HEK293 (cell line): ENCODE results near the gene CDH22.

Experiments
- CTCF ChIA-PET: fragments of 350-600 bp; formaldehyde crosslinking; extraction: SDS; loops from one replicate; lab custom pipeline; 2021; ENCODE audit warnings: antibody characterized with exemption; lab: Yijun Ruan, JAX
- POLR2A ChIA-PET: fragments of 300-600 bp; formaldehyde crosslinking; extraction: SDS; loops from one replicate; lab custom pipeline; 2020; ENCODE audit warnings: antibody characterized with exemption, inconsistent platforms; lab: Yijun Ruan, JAX
- H3K27ac ChIP-seq: fragments of 200-500 bp; sonication (Bioruptor generic); 2 replicates; pipeline ENCODE4 v1.5.1; 2014; ENCODE audit warnings: low read depth, low read length, control low read depth, inconsistent platforms; ENCODE audit errors: extremely low read depth
- H3K36me3 ChIP-seq, 2 experiments: fragments of 200-500 bp in 1 of 2; sonication (Bioruptor generic) in 1 of 2; 1 replicate in 1 of 2; 2 replicates in 1 of 2; pipeline ENCODE4 v1.5.1; 2014 to 2017; ENCODE audit warnings: inconsistent platforms in 2 of 2, low read length in 2 of 2; ENCODE audit not compliant: control insufficient read depth in 2 of 2, insufficient read depth in 1 of 2
- H3K4me1 ChIP-seq: fragments of 200-500 bp; sonication (Bioruptor generic); 2 replicates; pipeline ENCODE4 v1.5.1; 2014; ENCODE audit warnings: mild to moderate bottlenecking, low read length, inconsistent platforms; ENCODE audit not compliant: control insufficient read depth, insufficient read depth
- H3K4me3 ChIP-seq: 2 replicates; pipeline ENCODE4 v1.5.1; 2011; ENCODE audit warnings: low read depth, mild to moderate bottlenecking, control low read depth, low read length, moderate library complexity
- H3K9me3 ChIP-seq: fragments of 200-500 bp; sonication (Bioruptor generic); 2 replicates; pipeline ENCODE4 v1.5.1; 2014; ENCODE audit warnings: low read depth, low read length, inconsistent platforms; ENCODE audit not compliant: control insufficient read depth, insufficient read depth
- EGR2 ChIP-seq: fragments of 450-650 bp; formaldehyde crosslinking; IDR thresholded peaks from 2 replicates; pipeline ENCODE4 v1.5.1; 2016; ENCODE audit warnings: low read depth, missing biosample characterization, missing genetic modification characterization
- KLF7 ChIP-seq: fragments of 450-650 bp; formaldehyde crosslinking; IDR thresholded peaks from 2 replicates; pipeline ENCODE4 v1.5.1; 2016; ENCODE audit warnings: missing biosample characterization, missing genetic modification characterization, borderline replicate concordance
- SCRT2 ChIP-seq: fragments of 450-650 bp; formaldehyde crosslinking; IDR thresholded peaks from 2 replicates; pipeline ENCODE4 v1.5.1; 2016; ENCODE audit warnings: missing biosample characterization, missing genetic modification characterization
- SP2 ChIP-seq: fragments of 450-650 bp; formaldehyde crosslinking; IDR thresholded peaks from 2 replicates; pipeline ENCODE4 v1.5.1; 2016; ENCODE audit warnings: missing biosample characterization, missing genetic modification characterization
- YY1 ChIP-seq: fragments of 450-650 bp; formaldehyde crosslinking; IDR thresholded peaks from 2 replicates; pipeline ENCODE4 v1.5.1; 2018; ENCODE audit warnings: missing biosample characterization, missing genetic modification characterization
- ZFHX2 ChIP-seq: fragments of 450-650 bp; formaldehyde crosslinking; conservative IDR thresholded peaks from 2 replicates; pipeline ENCODE4 v1.5.1; 2016; ENCODE audit warnings: missing biosample characterization, missing genetic modification characterization
- ZFP69B ChIP-seq: fragments of 450-650 bp; formaldehyde crosslinking; IDR thresholded peaks from 2 replicates; pipeline ENCODE4 v1.5.1; 2016; ENCODE audit warnings: missing biosample characterization, missing genetic modification characterization
- ZNF2 ChIP-seq: fragments of 450-650 bp; formaldehyde crosslinking; IDR thresholded peaks from 2 replicates; pipeline ENCODE4 v1.5.1; 2016; ENCODE audit warnings: missing biosample characterization, missing genetic modification characterization
- ZNF214 ChIP-seq: fragments of 450-650 bp; formaldehyde crosslinking; IDR thresholded peaks from 2 replicates; pipeline ENCODE4 v1.5.1; 2017; ENCODE audit warnings: missing biosample characterization, mild to moderate bottlenecking, missing genetic modification characterization, borderline replicate concordance
- ZNF292 ChIP-seq: fragments of 450-650 bp; formaldehyde crosslinking; IDR thresholded peaks from 2 replicates; pipeline ENCODE4 v1.5.1; 2016; ENCODE audit warnings: low read depth, missing biosample characterization, missing genetic modification characterization, borderline replicate concordance
- ZNF366 ChIP-seq: fragments of 450-650 bp; formaldehyde crosslinking; conservative IDR thresholded peaks from 2 replicates; pipeline ENCODE4 v1.5.1; 2016; ENCODE audit warnings: missing biosample characterization, missing genetic modification characterization
- ZNF473 ChIP-seq: fragments of 450-650 bp; formaldehyde crosslinking; IDR thresholded peaks from 2 replicates; pipeline ENCODE4 v1.5.1; 2017; ENCODE audit warnings: missing biosample characterization, missing genetic modification characterization
- ZNF558 ChIP-seq: fragments of 450-650 bp; formaldehyde crosslinking; IDR thresholded peaks from 2 replicates; pipeline ENCODE4 v1.5.1; 2016; ENCODE audit warnings: missing biosample characterization, missing genetic modification characterization
- ZNF585B ChIP-seq: fragments of 450-650 bp; formaldehyde crosslinking; IDR thresholded peaks from 2 replicates; pipeline ENCODE4 v1.5.1; 2016; ENCODE audit warnings: missing biosample characterization, missing genetic modification characterization
- ZNF626 ChIP-seq: fragments of 450-650 bp; sonication (Bioruptor Pico); formaldehyde crosslinking; IDR thresholded peaks from 2 replicates; pipeline ENCODE4 v1.5.1; 2018; ENCODE audit warnings: missing biosample characterization, missing genetic modification characterization, inconsistent platforms
- ZNF654 ChIP-seq: fragments of 450-650 bp; formaldehyde crosslinking; IDR thresholded peaks from 2 replicates; pipeline ENCODE4 v1.5.1; 2016; ENCODE audit warnings: low read depth, missing biosample characterization, missing genetic modification characterization
- ZNF670 ChIP-seq: fragments of 450-650 bp; formaldehyde crosslinking; IDR thresholded peaks from 2 replicates; pipeline ENCODE4 v1.5.1; 2016; ENCODE audit warnings: missing biosample characterization, missing genetic modification characterization, low read depth
- ZNF791 ChIP-seq: fragments of 450-650 bp; formaldehyde crosslinking; IDR thresholded peaks from 2 replicates; pipeline ENCODE4 v1.5.1; 2016; ENCODE audit warnings: missing biosample characterization, missing genetic modification characterization
- TF ChIP-seq, protein P1 (sequence below): fragments of 450-650 bp; formaldehyde crosslinking; IDR thresholded peaks from 2 replicates; pipeline ENCODE4 v1.5.1; 2017; ENCODE audit warnings: missing biosample characterization, missing genetic modification characterization
- TF ChIP-seq, protein P2 (sequence below): fragments of 450-650 bp; formaldehyde crosslinking; IDR thresholded peaks from 2 replicates; pipeline ENCODE4 v1.5.1; 2016; ENCODE audit warnings: missing biosample characterization, missing genetic modification characterization, borderline replicate concordance
- TF ChIP-seq, protein P3 (sequence below): fragments of 450-650 bp; formaldehyde crosslinking; conservative IDR thresholded peaks from 2 replicates; pipeline ENCODE4 v1.5.1; 2016; ENCODE audit warnings: low read depth, missing biosample characterization, missing genetic modification characterization
- TF ChIP-seq, protein P4 (sequence below): fragments of 450-650 bp; formaldehyde crosslinking; IDR thresholded peaks from 2 replicates; pipeline ENCODE4 v1.5.1; 2016; ENCODE audit warnings: missing biosample characterization, missing genetic modification characterization
- TF ChIP-seq, protein P5 (sequence below): fragments of 450-650 bp; formaldehyde crosslinking; IDR thresholded peaks from 2 replicates; pipeline ENCODE4 v1.5.1; 2017; ENCODE audit warnings: missing biosample characterization, missing genetic modification characterization

The CDH22 gene

DNA sequence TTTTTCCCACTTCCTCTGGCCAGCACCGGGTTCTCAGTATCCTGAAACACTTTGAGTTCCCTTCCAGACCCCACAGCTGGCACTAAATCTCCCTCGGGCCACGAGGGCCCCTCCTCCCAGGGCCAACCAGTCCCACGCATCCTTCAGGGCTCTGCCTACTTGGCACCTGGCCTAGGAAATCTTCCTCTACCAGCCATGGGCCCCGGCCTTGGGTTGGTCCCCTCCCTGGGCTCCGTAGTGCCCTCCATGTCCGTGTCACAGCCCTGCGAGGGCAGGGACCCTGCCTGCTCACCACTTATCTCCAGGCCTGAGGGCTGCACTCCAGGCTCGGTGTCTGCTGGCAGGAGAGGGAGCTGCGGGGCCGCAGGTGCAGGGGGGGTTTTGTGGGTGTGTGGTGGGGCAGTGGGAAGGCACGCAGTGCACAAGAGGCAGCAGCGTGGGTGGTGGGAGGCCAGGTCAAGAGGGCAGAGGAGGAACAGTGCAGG lies 48.8 kb upstream of the CDH22 start:
- ChIA-PET POLR2A (no interaction called here), CTCF (interaction anchor here (0.7 to 2.0 kb wide), 2 partner anchors 8 to 19 kb away, joined by 3 to 10 read pairs; no protein-coding TSS in a partner anchor)
- Histone ChIP-seq H3K4me1 (no peaks in the 10 kb centered on the region), H3K27ac (no peak overlapping the region), H3K36me3 (peaks cover 5 to 59% of the 10 kb centered on the region in 2 experiments; a peak in 2 of 3 replicates), H3K9me3 (no peaks in the 10 kb centered on the region), H3K4me3 (no peak overlapping the region)
- TF ChIP-seq SP2 (no peak), ZNF654 (tag by site-specific recombination) (no peak), YY1 (tag by site-specific recombination) (no peak), EGR2 (tag by site-specific recombination) (peak; percentile 98), SCRT2 (tag by site-specific recombination) (0 out of 2 replicates have a peak, but pooled peaks have one; percentile 13), ZNF626 (no peak), ZFHX2 (tag by site-specific recombination) (peak; percentile 95), ZNF670 (tag by site-specific recombination) (no peak), KLF7 (tag by site-specific recombination) (no peak), ZNF2 (tag by site-specific recombination) (no peak), ZNF473 (no peak), ZNF292 (tag by site-specific recombination) (no peak)
- TF ChIP-seq, protein P1, sequence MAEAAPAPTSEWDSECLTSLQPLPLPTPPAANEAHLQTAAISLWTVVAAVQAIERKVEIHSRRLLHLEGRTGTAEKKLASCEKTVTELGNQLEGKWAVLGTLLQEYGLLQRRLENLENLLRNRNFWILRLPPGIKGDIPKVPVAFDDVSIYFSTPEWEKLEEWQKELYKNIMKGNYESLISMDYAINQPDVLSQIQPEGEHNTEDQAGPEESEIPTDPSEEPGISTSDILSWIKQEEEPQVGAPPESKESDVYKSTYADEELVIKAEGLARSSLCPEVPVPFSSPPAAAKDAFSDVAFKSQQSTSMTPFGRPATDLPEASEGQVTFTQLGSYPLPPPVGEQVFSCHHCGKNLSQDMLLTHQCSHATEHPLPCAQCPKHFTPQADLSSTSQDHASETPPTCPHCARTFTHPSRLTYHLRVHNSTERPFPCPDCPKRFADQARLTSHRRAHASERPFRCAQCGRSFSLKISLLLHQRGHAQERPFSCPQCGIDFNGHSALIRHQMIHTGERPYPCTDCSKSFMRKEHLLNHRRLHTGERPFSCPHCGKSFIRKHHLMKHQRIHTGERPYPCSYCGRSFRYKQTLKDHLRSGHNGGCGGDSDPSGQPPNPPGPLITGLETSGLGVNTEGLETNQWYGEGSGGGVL (tag by site-specific recombination): 0 out of 2 replicates have a peak, but pooled peaks have one; percentile 15

DNA sequence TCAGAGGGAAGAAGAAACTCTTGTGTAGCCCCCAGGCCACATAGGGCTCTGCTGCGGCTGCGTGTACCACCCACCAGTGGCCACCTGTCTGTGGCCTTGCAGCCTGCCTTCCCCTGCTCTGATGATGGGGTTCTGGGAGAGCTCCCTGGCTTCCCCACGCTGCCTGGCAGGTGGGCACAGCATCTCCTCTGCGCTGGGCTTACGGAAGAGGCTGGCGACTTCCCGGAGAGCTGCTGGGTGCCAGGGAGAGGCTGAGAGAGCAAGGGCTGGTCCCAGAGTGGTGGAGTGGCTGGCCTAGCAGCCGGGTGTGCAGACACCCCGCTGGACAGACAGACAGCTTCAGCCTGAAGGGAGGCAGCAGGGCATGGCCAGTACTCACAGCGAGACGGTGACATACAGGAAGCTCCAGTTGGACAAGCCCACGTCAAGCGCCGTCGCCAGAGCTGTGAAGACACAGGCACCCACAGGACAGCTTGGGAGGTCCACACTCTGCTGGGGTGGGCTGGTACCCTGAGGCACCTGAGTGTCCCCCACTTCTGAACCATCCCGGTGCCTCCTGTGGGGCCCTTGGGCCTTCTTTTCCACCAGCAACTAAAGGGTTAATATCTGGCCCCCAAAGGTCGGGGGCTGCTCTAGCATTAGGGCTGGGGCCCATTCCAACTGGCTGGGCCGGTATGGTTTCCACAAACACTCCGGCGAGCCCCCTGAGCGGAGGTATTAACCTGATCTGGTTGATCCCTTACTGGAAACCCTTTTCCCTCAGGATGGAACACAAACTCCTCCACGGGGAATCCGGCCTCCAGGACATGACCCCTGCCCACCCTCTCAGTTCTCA lies 48.1 kb upstream of the CDH22 start:
- Histone ChIP-seq H3K4me3 (no peak overlapping the region), H3K4me1 (no peaks in the 10 kb centered on the region), H3K27ac (no peak overlapping the region), H3K36me3 (peaks cover 5 to 58% of the 10 kb centered on the region in 2 experiments; a peak in 2 of 3 replicates), H3K9me3 (no peaks in the 10 kb centered on the region)
- CTCF ChIA-PET: no interaction called here
- POLR2A ChIA-PET: interaction anchor here (0.9 to 1.1 kb wide), 3 partner anchors 8 to 50 kb away, joined by 3 to 4 read pairs (median 4); partner anchors contain the start of gene ELMO2
- no peak for TF ChIP-seq ZNF366
- TF ChIP-seq ZNF558 (tag by site-specific recombination): no peak
- TF ChIP-seq ZNF214: no peak
- TF ChIP-seq, protein P2, sequence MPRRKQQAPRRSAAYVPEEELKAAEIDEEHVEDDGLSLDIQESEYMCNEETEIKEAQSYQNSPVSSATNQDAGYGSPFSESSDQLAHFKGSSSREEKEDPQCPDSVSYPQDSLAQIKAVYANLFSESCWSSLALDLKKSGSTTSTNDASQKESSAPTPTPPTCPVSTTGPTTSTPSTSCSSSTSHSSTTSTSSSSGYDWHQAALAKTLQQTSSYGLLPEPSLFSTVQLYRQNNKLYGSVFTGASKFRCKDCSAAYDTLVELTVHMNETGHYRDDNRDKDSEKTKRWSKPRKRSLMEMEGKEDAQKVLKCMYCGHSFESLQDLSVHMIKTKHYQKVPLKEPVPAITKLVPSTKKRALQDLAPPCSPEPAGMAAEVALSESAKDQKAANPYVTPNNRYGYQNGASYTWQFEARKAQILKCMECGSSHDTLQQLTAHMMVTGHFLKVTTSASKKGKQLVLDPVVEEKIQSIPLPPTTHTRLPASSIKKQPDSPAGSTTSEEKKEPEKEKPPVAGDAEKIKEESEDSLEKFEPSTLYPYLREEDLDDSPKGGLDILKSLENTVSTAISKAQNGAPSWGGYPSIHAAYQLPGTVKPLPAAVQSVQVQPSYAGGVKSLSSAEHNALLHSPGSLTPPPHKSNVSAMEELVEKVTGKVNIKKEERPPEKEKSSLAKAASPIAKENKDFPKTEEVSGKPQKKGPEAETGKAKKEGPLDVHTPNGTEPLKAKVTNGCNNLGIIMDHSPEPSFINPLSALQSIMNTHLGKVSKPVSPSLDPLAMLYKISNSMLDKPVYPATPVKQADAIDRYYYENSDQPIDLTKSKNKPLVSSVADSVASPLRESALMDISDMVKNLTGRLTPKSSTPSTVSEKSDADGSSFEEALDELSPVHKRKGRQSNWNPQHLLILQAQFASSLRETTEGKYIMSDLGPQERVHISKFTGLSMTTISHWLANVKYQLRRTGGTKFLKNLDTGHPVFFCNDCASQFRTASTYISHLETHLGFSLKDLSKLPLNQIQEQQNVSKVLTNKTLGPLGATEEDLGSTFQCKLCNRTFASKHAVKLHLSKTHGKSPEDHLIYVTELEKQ: no peak
- TF ChIP-seq, protein P3, sequence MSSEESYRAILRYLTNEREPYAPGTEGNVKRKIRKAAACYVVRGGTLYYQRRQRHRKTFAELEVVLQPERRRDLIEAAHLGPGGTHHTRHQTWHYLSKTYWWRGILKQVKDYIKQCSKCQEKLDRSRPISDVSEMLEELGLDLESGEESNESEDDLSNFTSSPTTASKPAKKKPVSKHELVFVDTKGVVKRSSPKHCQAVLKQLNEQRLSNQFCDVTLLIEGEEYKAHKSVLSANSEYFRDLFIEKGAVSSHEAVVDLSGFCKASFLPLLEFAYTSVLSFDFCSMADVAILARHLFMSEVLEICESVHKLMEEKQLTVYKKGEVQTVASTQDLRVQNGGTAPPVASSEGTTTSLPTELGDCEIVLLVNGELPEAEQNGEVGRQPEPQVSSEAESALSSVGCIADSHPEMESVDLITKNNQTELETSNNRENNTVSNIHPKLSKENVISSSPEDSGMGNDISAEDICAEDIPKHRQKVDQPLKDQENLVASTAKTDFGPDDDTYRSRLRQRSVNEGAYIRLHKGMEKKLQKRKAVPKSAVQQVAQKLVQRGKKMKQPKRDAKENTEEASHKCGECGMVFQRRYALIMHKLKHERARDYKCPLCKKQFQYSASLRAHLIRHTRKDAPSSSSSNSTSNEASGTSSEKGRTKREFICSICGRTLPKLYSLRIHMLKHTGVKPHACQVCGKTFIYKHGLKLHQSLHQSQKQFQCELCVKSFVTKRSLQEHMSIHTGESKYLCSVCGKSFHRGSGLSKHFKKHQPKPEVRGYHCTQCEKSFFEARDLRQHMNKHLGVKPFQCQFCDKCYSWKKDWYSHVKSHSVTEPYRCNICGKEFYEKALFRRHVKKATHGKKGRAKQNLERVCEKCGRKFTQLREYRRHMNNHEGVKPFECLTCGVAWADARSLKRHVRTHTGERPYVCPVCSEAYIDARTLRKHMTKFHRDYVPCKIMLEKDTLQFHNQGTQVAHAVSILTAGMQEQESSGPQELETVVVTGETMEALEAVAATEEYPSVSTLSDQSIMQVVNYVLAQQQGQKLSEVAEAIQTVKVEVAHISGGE (tag by site-specific recombination): no peak
- no peak for TF ChIP-seq ZNF585B (tag by site-specific recombination)
- TF ChIP-seq, protein P4, sequence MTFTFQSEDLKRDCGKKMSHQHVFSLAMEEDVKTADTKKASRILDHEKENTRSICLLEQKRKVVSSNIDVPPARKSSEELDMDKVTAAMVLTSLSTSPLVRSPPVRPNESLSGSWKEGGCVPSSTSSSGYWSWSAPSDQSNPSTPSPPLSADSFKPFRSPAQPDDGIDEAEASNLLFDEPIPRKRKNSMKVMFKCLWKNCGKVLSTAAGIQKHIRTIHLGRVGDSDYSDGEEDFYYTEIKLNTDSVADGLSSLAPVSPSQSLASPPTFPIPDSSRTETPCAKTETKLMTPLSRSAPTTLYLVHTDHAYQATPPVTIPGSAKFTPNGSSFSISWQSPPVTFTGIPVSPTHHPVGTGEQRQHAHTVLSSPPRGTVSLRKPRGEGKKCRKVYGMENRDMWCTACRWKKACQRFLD (tag by site-specific recombination): no peak
- TF ChIP-seq, protein P5, sequence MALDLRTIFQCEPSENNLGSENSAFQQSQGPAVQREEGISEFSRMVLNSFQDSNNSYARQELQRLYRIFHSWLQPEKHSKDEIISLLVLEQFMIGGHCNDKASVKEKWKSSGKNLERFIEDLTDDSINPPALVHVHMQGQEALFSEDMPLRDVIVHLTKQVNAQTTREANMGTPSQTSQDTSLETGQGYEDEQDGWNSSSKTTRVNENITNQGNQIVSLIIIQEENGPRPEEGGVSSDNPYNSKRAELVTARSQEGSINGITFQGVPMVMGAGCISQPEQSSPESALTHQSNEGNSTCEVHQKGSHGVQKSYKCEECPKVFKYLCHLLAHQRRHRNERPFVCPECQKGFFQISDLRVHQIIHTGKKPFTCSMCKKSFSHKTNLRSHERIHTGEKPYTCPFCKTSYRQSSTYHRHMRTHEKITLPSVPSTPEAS (tag by site-specific recombination): no peak
- no peak for TF ChIP-seq ZFP69B
- TF ChIP-seq ZNF791 (tag by site-specific recombination): no peak
